ENCODE data around the gene SLC51B. TPM values are rescaled to one million over a fixed set of nuclear protein-coding genes. Genes with fewer than 3 reads are reported as not detected.
"Not testable (repeated sequence)": the region's sequence is repeated elsewhere in the genome, so short reads cannot be mapped to it uniquely, and the experiment has no call there.

SLC51B gene
- total RNA-seq, 4 donors from 2014 or later = not detected

DNA sequence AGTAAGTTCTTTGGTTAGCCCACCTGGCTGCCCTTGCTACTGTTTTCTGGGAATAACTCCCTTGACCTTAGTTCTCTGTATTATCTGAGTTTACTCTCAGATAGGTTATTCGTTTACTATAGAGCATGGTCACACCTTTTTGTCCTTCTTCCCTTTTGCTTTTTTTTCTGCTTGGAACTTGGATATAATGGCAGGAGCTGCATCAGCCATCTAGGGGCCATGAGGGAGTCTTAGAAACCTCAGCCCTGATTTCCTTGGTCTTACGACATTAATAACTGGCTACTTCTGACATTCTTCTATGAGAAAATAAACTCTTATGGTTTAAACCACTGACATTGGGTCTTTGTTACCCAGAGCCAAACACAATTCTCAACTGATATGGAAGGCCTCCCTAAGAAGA, 3.4 kb upstream of the SLC51B start:
- no peaks in the 10 kb centered on the region for H3K36me3 ChIP-seq
- DNase-seq (no peak), ATAC-seq (no peak)
- intact Hi-C loops (cut with DNase I; ENCODE audit: low total_unique reads) = no loop called here
- peaks cover 9 to 14% of the 10 kb centered on the region in 2 donors for H3K4me1 ChIP-seq
- H3K9me3 ChIP-seq = no peaks in the 10 kb centered on the region
- H3K27ac ChIP-seq = no peak overlapping the region
- no peak overlapping the region for H3K4me3 ChIP-seq
- no peaks in the 10 kb centered on the region for H3K27me3 ChIP-seq
- TF ChIP-seq, protein P1, sequence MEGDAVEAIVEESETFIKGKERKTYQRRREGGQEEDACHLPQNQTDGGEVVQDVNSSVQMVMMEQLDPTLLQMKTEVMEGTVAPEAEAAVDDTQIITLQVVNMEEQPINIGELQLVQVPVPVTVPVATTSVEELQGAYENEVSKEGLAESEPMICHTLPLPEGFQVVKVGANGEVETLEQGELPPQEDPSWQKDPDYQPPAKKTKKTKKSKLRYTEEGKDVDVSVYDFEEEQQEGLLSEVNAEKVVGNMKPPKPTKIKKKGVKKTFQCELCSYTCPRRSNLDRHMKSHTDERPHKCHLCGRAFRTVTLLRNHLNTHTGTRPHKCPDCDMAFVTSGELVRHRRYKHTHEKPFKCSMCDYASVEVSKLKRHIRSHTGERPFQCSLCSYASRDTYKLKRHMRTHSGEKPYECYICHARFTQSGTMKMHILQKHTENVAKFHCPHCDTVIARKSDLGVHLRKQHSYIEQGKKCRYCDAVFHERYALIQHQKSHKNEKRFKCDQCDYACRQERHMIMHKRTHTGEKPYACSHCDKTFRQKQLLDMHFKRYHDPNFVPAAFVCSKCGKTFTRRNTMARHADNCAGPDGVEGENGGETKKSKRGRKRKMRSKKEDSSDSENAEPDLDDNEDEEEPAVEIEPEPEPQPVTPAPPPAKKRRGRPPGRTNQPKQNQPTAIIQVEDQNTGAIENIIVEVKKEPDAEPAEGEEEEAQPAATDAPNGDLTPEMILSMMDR (IDR thresholded peaks at IDR 0.05 in 4 of 5, conservative IDR thresholded peaks at IDR 0.05 in 1 of 5) = no peak
- TF ChIP-seq POLR2A (IDR thresholded peaks at IDR 0.05) = no peak
- in situ Hi-C loops (cut with MboI; ENCODE audit: low sequenced_read_pairs in 4 of 4) = loop anchor here (25.0 kb wide), 2 partner anchors 221 to 246 kb away; partner anchors contain the start of genes PARP16 (in 3 of the 4) and RNU5A-1 (in 3 of the 4)

DNA sequence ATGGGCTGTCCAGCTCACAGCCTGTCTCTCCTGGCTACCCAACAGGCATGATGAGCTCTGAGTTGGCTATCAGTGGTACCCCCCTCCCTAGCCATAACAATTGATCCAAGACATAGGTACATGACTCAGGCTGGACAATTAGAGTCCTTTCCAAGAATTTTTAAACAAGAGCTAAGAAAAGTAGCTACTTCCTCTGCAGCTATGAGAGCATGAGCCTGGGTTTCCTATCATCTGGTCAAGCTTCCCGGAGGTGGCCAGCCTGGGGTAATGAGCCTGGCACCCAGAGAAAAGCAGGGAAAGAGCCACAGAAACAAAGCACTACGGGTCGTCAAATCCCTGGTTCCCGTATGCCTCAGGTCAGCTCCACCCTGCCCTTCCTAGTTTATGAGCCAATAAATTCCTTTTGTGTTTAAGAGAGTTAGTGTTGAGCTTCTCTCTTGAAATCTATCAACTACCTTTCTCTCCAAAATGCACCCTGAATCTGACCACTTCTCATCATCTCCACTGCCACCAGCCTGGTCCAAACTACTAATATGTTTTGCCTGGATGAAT, 2.3 kb upstream of the SLC51B start:
- intact Hi-C loops (cut with DNase I; ENCODE audit: low total_unique reads) (no loop called here), in situ Hi-C loops (cut with MboI; ENCODE audit: low sequenced_read_pairs in 4 of 4) (loop anchor here (25.0 kb wide), 2 partner anchors 219 to 244 kb away; partner anchors contain the start of genes PARP16 (in 3 of the 4) and RNU5A-1 (in 3 of the 4))
- no peak overlapping the region for H3K4me3 ChIP-seq
- no peaks in the 10 kb centered on the region for H3K36me3 ChIP-seq
- peaks cover 9 to 14% of the 10 kb centered on the region in 2 donors for H3K4me1 ChIP-seq
- no peak for DNase-seq
- no peak for ATAC-seq
- H3K27ac ChIP-seq = no peak overlapping the region
- no peaks in the 10 kb centered on the region for H3K27me3 ChIP-seq
- H3K9me3 ChIP-seq = no peaks in the 10 kb centered on the region
- TF ChIP-seq, protein P1 (IDR thresholded peaks at IDR 0.05 in 4 of 5, conservative IDR thresholded peaks at IDR 0.05 in 1 of 5) = no peak
- no peak for TF ChIP-seq POLR2A (IDR thresholded peaks at IDR 0.05)

DNA sequence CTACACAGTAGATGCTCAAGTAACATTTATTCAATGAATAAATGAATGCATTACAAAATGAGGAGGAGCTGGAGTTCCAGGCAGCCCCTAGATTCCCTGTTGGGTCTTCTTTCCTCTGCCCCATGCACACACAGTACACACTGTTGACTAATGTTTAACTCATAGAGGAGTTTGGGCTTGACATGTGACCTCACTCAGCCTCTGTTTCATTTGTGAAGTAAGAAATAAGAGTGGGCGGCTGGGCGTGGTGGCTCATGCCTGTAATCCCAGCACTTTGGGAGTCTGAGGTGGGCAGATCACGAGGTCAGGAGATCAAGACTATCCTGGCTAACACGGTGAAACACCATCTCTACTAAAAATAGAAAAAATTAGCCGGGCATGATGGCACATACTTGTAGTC, 969 bp upstream of the SLC51B start:
- H3K27me3 ChIP-seq; intact Hi-C loops (cut with DNase I; ENCODE audit: low total_unique reads); H3K4me3 ChIP-seq; H3K36me3 ChIP-seq; H3K27ac ChIP-seq; ATAC-seq; H3K9me3 ChIP-seq; DNase-seq: not testable (repeated sequence)
- in situ Hi-C loops (cut with MboI; ENCODE audit: low sequenced_read_pairs in 4 of 4) = loop anchor here (25.0 kb wide), 2 partner anchors 218 to 243 kb away; partner anchors contain the start of genes PARP16 (in 3 of the 4) and RNU5A-1 (in 3 of the 4)
- H3K4me1 ChIP-seq = peaks cover 13 to 16% of the 10 kb centered on the region in 2 donors

DNA sequence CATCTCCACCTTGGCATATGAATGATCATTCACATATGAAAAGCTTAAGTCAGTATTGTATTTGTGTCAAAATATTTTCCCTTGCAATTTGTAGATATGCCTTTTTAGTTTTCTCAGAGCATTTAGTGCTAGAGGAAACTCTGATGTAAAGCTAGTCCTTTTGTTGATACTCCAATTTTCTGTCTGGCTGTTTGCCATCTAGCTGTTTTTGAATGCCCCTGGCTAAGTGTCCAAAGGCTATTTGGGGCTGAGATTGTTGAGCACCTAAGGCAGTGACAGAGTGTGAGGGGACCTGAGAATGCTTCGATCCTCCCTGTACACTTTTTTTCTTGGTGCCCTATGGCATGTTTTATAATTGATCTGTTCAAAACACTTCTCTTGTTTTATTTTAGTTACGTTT, 3.1 kb downstream of the SLC51B start:
- H3K27ac ChIP-seq = no peak overlapping the region
- TF ChIP-seq, protein P1 (IDR thresholded peaks at IDR 0.05 in 4 of 5, conservative IDR thresholded peaks at IDR 0.05 in 1 of 5) = no peak
- TF ChIP-seq POLR2A (IDR thresholded peaks at IDR 0.05) = no peak
- in situ Hi-C loops (cut with MboI; ENCODE audit: low sequenced_read_pairs in 4 of 4) = loop anchor here (25.0 kb wide), 2 partner anchors 214 to 239 kb away; partner anchors contain the start of genes PARP16 (in 3 of the 4) and RNU5A-1 (in 3 of the 4)

DNA sequence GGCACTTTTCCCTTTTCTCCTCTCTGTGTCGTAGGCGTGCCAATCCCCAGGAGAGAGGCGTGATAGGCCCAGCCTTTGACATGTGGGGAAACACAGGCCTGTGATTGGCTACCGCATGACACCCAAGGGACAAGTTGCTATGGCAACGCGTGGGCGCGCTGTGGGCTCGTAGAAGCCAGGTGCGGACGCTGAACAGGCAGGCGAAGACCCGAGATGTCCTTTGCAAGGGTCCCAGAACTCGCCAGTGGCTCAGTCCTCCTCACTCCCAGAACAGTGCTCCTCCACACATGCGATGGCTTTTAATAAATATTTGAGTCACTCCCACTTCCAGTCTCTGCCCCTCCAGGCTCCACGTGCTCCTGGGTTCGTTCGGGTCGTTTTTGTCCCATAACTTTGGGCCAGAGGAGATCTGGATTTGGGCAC, 4.2 kb downstream of the SLC51B start:
- ATAC-seq (peak; percentile 96 to 97), DNase-seq (peak; percentile 86 to 92)
- TF ChIP-seq, protein P1 (IDR thresholded peaks at IDR 0.05 in 4 of 5, conservative IDR thresholded peaks at IDR 0.05 in 1 of 5) = no peak
- no peak for TF ChIP-seq POLR2A (IDR thresholded peaks at IDR 0.05)
- Histone ChIP-seq H3K27me3 (no peaks in the 10 kb centered on the region), H3K4me3 (peak overlapping the region; percentile 41 to 57 (median 50)), H3K4me1 (peaks cover 15 to 18% of the 10 kb centered on the region in 2 donors), H3K27ac (no peak overlapping the region), H3K36me3 (no peaks in the 10 kb centered on the region), H3K9me3 (no peaks in the 10 kb centered on the region)
- intact Hi-C loops (cut with DNase I; ENCODE audit: low total_unique reads) = no loop called here
- in situ Hi-C loops (cut with MboI; ENCODE audit: low sequenced_read_pairs in 4 of 4) = loop anchor here (25.0 kb wide), 2 partner anchors 213 to 238 kb away; partner anchors contain the start of genes PARP16 (in 3 of the 4) and RNU5A-1 (in 3 of the 4)

More for the DNA sequence above, 3.1 kb downstream of the SLC51B start:
- no peaks in the 10 kb centered on the region for H3K36me3 ChIP-seq
- no peak for DNase-seq
- intact Hi-C loops (cut with DNase I; ENCODE audit: low total_unique reads) = no loop called here
- no peaks in the 10 kb centered on the region for H3K9me3 ChIP-seq
- no peaks in the 10 kb centered on the region for H3K27me3 ChIP-seq
- H3K4me1 ChIP-seq = peaks cover 19 to 22% of the 10 kb centered on the region in 2 donors
- no peak overlapping the region for H3K4me3 ChIP-seq
- ATAC-seq = no peak
